HepG2 (cell line): ENCODE data around the gene KRTAP7-1. TPM values are rescaled to one million over a fixed set of nuclear protein-coding genes. Genes with fewer than 3 reads are reported as not detected.

Experiments
- ATAC-seq: fragments of 200-7000 bp; cut with Tn5 transposase; 3 replicates; pipeline ENCODE4 v1.9.1; 2020; ENCODE audit warnings: mild to moderate bottlenecking, moderate library complexity
- BruUV-seq: library from RNA; stranded (reverse); fragments of 400-500 nt; replicated peaks from 2 replicates; lab custom pipeline; 2021; lab: Mats Ljungman, UMichigan
- CTCF ChIA-PET: fragments of 300-600 bp; formaldehyde crosslinking; extraction: SDS; loops from one replicate; lab custom pipeline; 2021; ENCODE audit warnings: low total read pairs, inconsistent platforms, low intra/inter-chr PET ratio; lab: Yijun Ruan, JAX
- POLR2A ChIA-PET: fragments of 350-600 bp; sonication (Branson Sonifier 250); formaldehyde crosslinking; loops from one replicate; lab custom pipeline; 2020; ENCODE audit warnings: antibody characterized with exemption, inconsistent platforms; lab: Yijun Ruan, JAX
- DNase-seq: peaks from one replicate; pipeline ENCODE4 v3.0.0-alpha.2; 2015; ENCODE audit warnings: low spot score
- FAIRE-seq: peaks from 3 replicates; lab custom pipeline; 2011; peaks lifted over from hg19 to GRCh38; lab: Jason Lieb, UNC
- H2AFZ ChIP-seq: one replicate; pipeline ENCODE4 v1.6.1; 2011; ENCODE audit warnings: low read length, inconsistent platforms
- H3K27ac ChIP-seq: fragments of 300-600 bp; 3 replicates; pipeline ENCODE4 v1.8.0; 2011; ENCODE audit warnings: mixed run types, mild to moderate bottlenecking, mixed read lengths, low read length, inconsistent platforms; ENCODE audit not compliant: insufficient read depth; ENCODE audit errors: extremely low read length
- H3K27me3 ChIP-seq, 2 experiments: fragments of 200-600 bp in 1 of 2; 2 replicates in 1 of 2; 3 replicates in 1 of 2; pipeline versions ENCODE4 v1.6.0 to v1.8.0; 2011; ENCODE audit warnings: low read length in 2 of 2, mild to moderate bottlenecking in 2 of 2, moderate library complexity in 2 of 2, inconsistent platforms in 1 of 2; ENCODE audit not compliant: insufficient read depth in 2 of 2, control insufficient read depth in 1 of 2
- H3K36me3 ChIP-seq, 2 experiments: fragments of 200-600 bp in 1 of 2; replicated peaks in 1 of 2; 2 replicates in 1 of 2; 3 replicates in 1 of 2; pipeline versions ENCODE4 v1.5.1 to v1.8.0; 2011; ENCODE audit warnings: low read length in 2 of 2, inconsistent platforms in 1 of 2; ENCODE audit not compliant: insufficient read depth in 2 of 2, control insufficient read depth in 1 of 2
- H3K4me1 ChIP-seq: 2 replicates; pipeline ENCODE4 v1.5.1; 2012; ENCODE audit warnings: low read length, inconsistent platforms; ENCODE audit not compliant: insufficient read depth
- H3K4me2 ChIP-seq: 2 replicates; pipeline ENCODE4 v1.6.0; 2011; ENCODE audit warnings: low read depth, low read length, inconsistent platforms
- H3K4me3 ChIP-seq, 3 experiments: fragments of 200-600 bp in 1 of 3; sonication (generic), shearing (Covaris generic) in 1 of 3; replicated peaks in 1 of 3; 2 replicates each; pipeline ENCODE4 v1.5.1; 2011 to 2016; ENCODE audit warnings: low read length in 3 of 3, inconsistent platforms in 2 of 3, low read depth in 2 of 3, mild to moderate bottlenecking in 2 of 3, control low read depth in 1 of 3, mixed read lengths in 1 of 3; ENCODE audit not compliant: insufficient read depth in 1 of 3
- H3K79me2 ChIP-seq: one replicate; pipeline ENCODE4 v1.6.1; 2011; ENCODE audit warnings: low read length, inconsistent platforms; ENCODE audit not compliant: insufficient read depth
- H3K9ac ChIP-seq: 2 replicates; pipeline ENCODE4 v1.6.0; 2011; ENCODE audit warnings: mild to moderate bottlenecking, low read depth, low read length, inconsistent platforms; ENCODE audit not compliant: insufficient read depth
- H3K9me3 ChIP-seq: 2 replicates; pipeline ENCODE4 v1.5.1; 2012; ENCODE audit warnings: mild to moderate bottlenecking, low read length
- H4K20me1 ChIP-seq: 2 replicates; pipeline ENCODE4 v1.6.0; 2011; ENCODE audit warnings: inconsistent platforms, mild to moderate bottlenecking, low read length, moderate library complexity; ENCODE audit not compliant: insufficient read depth
- FOXM1 ChIP-seq: sonication (generic); formaldehyde crosslinking; IDR thresholded peaks from 2 replicates; pipeline ENCODE4 v1.5.0; 2020; ENCODE audit warnings: missing genetic modification reagents
- FUBP1 ChIP-seq: sonication (generic); formaldehyde crosslinking; IDR thresholded peaks from 2 replicates; pipeline ENCODE4 v1.5.1; 2020; ENCODE audit warnings: missing genetic modification reagents, mild to moderate bottlenecking, borderline replicate concordance
- GPBP1L1 ChIP-seq: sonication (generic); formaldehyde crosslinking; IDR thresholded peaks from 2 replicates; pipeline ENCODE4 v1.5.0; 2020; ENCODE audit warnings: mild to moderate bottlenecking, missing genetic modification reagents
- IKZF4 ChIP-seq: sonication (generic); formaldehyde crosslinking; IDR thresholded peaks from 2 replicates; pipeline ENCODE4 v1.5.1; 2020; ENCODE audit warnings: borderline replicate concordance, mild to moderate bottlenecking, low read depth, missing genetic modification reagents; ENCODE audit errors: not compliant biosample characterization
- KLF6 ChIP-seq: IDR thresholded peaks from 2 replicates; pipeline ENCODE4 v1.8.0; 2016; ENCODE audit warnings: missing biosample characterization, missing genetic modification reagents
- PHF21A ChIP-seq: sonication (generic); formaldehyde crosslinking; IDR thresholded peaks from 2 replicates; pipeline ENCODE4 v1.5.0; 2020; ENCODE audit warnings: mild to moderate bottlenecking, missing genetic modification reagents
- SMARCC2 ChIP-seq: fragments of 450-650 bp; IDR thresholded peaks from 2 replicates; pipeline ENCODE4 v1.6.1; 2017; ENCODE audit warnings: antibody characterized with exemption, mild to moderate bottlenecking
- ZBTB8A ChIP-seq: sonication (generic); formaldehyde crosslinking; IDR thresholded peaks from 2 replicates; pipeline ENCODE4 v1.4.0; 2020; ENCODE audit warnings: mild to moderate bottlenecking, low read depth, missing genetic modification reagents, borderline replicate concordance
- WGBS: methylation state at CpG from one replicate; pipeline ENCODE4 v1.1.6; 2017; ENCODE audit warnings: low lambda C conversion rate; 5-methylcytosine and 5-hydroxymethylcytosine counted together
- in situ Hi-C: cut with HindIII; loops from 2 replicates; pipeline ENCODE4 v1.10.0; 2017; ENCODE audit warnings: low pct_unique_long_range_greater_than_20kb; ENCODE audit not compliant: extremely low pct_ligation_motif_present
- intact Hi-C: fragments of 100-400 bp; cut with micrococcal nuclease; formaldehyde crosslinking; loops from one replicate; pipeline ENCODE4 v1.10.0; 2022; ENCODE audit not compliant: unreplicated experiment
- polyA plus RNA-seq, 8 experiments: library from polyadenylated mRNA; depleted of rRNA in 3 of 8; stranded (reverse) in 7 of 8; unstranded in 1 of 8; fragments of >200 nt; fragmentation: Illumina TruSeq in 4 of 8; extraction: Trizol in 4 of 8; gene quantifications; 2 replicates each; pipeline versions ENCODE4 v1.2.1 to v1.2.3, GENCODE V29; 2011 to 2016; ENCODE audit warnings: low read depth in 4 of 8, missing spikeins in 1 of 8, mixed read lengths in 1 of 8; ENCODE audit not compliant: insufficient read depth in 1 of 8
- small RNA-seq, 3 experiments: library from RNA; depleted of rRNA; stranded (forward); fragments of <200 nt; gene quantifications; one replicate each; pipeline ENCODE3, GENCODE V24; 2012; ENCODE audit warnings: low read depth in 2 of 3, low replicate concordance in 1 of 3; ENCODE audit not compliant: insufficient read length in 3 of 3, insufficient read depth in 2 of 3
- total RNA-seq, 5 experiments: library from RNA; depleted of rRNA; stranded (reverse); fragments of >200 nt; fragmentation: Illumina TruSeq; extraction: Trizol; gene quantifications; 2 replicates each; pipeline ENCODE4 v1.2.3, GENCODE V29; 2016; ENCODE audit warnings: low read depth in 1 of 5

Gene KRTAP7-1
- total and polyA plus RNA-seq, 2 of the 13 experiments (the other 11 are each of a cell fraction or from before 2014, with no cell fraction given) = not detected

- ATAC-seq (no peak), FAIRE-seq (no peak), DNase-seq (no peak)
- no peak overlapping the region for H3K4me3 ChIP-seq
- no peaks in the 10 kb centered on the region for H4K20me1 ChIP-seq
- no peaks in the 10 kb centered on the region for H3K36me3 ChIP-seq
- in situ Hi-C loops = no loop called here
- BruUV-seq = no TSS peak
- WGBS = 43% methylated on average over 1 of the region's 1 CpG
- no peaks in the 10 kb centered on the region for H3K27me3 ChIP-seq
- ChIA-PET CTCF (no interaction called here), POLR2A (no interaction called here)
- TF ChIP-seq IKZF4 = no peak
- no peak for TF ChIP-seq FUBP1 (CRISPR knock-in tag)
- TF ChIP-seq KLF6 (CRISPR knock-in tag) = no peak
- no peak for TF ChIP-seq GPBP1L1 (CRISPR knock-in tag)
- TF ChIP-seq PHF21A = no peak
- no peak for TF ChIP-seq FOXM1 (CRISPR knock-in tag)
- TF ChIP-seq SMARCC2 = no peak
- TF ChIP-seq ZBTB8A (CRISPR knock-in tag) = no peak
- H2AFZ ChIP-seq = no peak overlapping the region
- H3K9ac ChIP-seq = no peak overlapping the region
- peaks cover 93% of the 10 kb centered on the region for H3K9me3 ChIP-seq
- H3K4me1 ChIP-seq = no peaks in the 10 kb centered on the region
- no peak overlapping the region for H3K4me2 ChIP-seq
- intact Hi-C loops = no loop called here
- H3K27ac ChIP-seq = no peak overlapping the region
- H3K79me2 ChIP-seq = no peaks in the 10 kb centered on the region
These were observed 50.3 kb downstream of the KRTAP7-1 start for GRCh38 chr21:30779249-30779648.

Small RNA genes within 50 kb of the gene (small RNA-seq; reads per million reads assigned to genes)
- 0 reads per million in 3 experiments for gene KRTAP8-2P
- 0 reads per million in 3 experiments for gene KRTAP8-3P

Other genes starting within 250 kb of the KRTAP7-1 start
- gene KRTAP22-2, start 239.4 kb downstream of the KRTAP7-1 start, total RNA-seq (2016; rRNA removed; fragmentation: Illumina TruSeq; extraction: Trizol) = not detected in 2 replicates
- not detected in 2 replicates for gene KRTAP22-2, start 239.4 kb downstream of the KRTAP7-1 start, polyA plus RNA-seq (2011; rRNA removed)
- not detected in 2 replicates for gene KRTAP6-3, start 237.3 kb downstream of the KRTAP7-1 start, total RNA-seq (2016; rRNA removed; fragmentation: Illumina TruSeq; extraction: Trizol)
- not detected in 2 replicates for gene KRTAP6-3, start 237.3 kb downstream of the KRTAP7-1 start, polyA plus RNA-seq (2011; rRNA removed)
- gene KRTAP6-2, start 230.9 kb downstream of the KRTAP7-1 start, total RNA-seq (2016; rRNA removed; fragmentation: Illumina TruSeq; extraction: Trizol) = not detected in 2 replicates
- gene KRTAP6-2, start 230.9 kb downstream of the KRTAP7-1 start, polyA plus RNA-seq (2011; rRNA removed) = not detected in 2 replicates
- gene KRTAP22-1, start 228.7 kb downstream of the KRTAP7-1 start, total RNA-seq (2016; rRNA removed; fragmentation: Illumina TruSeq; extraction: Trizol) = not detected in 2 replicates
- not detected in 2 replicates for gene KRTAP22-1, start 228.7 kb downstream of the KRTAP7-1 start, polyA plus RNA-seq (2011; rRNA removed)
- gene KRTAP6-1, start 215.8 kb downstream of the KRTAP7-1 start, total RNA-seq (2016; rRNA removed; fragmentation: Illumina TruSeq; extraction: Trizol) = not detected in 2 replicates
- gene KRTAP6-1, start 215.8 kb downstream of the KRTAP7-1 start, polyA plus RNA-seq (2011; rRNA removed) = not detected in 2 replicates
- not detected in 2 replicates for gene KRTAP20-1, start 213.3 kb downstream of the KRTAP7-1 start, total RNA-seq (2016; rRNA removed; fragmentation: Illumina TruSeq; extraction: Trizol)
- not detected in 2 replicates for gene KRTAP20-1, start 213.3 kb downstream of the KRTAP7-1 start, polyA plus RNA-seq (2011; rRNA removed)
- not detected in 2 replicates for gene KRTAP20-4, start 209.1 kb downstream of the KRTAP7-1 start, total RNA-seq (2016; rRNA removed; fragmentation: Illumina TruSeq; extraction: Trizol)
- gene KRTAP20-4, start 209.1 kb downstream of the KRTAP7-1 start, polyA plus RNA-seq (2011; rRNA removed) = not detected in 2 replicates
- not detected in 2 replicates for gene KRTAP20-2, start 194.6 kb downstream of the KRTAP7-1 start, total RNA-seq (2016; rRNA removed; fragmentation: Illumina TruSeq; extraction: Trizol)
- gene KRTAP20-2, start 194.6 kb downstream of the KRTAP7-1 start, polyA plus RNA-seq (2011; rRNA removed) = not detected in 2 replicates
- gene KRTAP20-3, start 186.9 kb downstream of the KRTAP7-1 start, total RNA-seq (2016; rRNA removed; fragmentation: Illumina TruSeq; extraction: Trizol) = not detected in 2 replicates
- gene KRTAP20-3, start 186.9 kb downstream of the KRTAP7-1 start, polyA plus RNA-seq (2011; rRNA removed) = not detected in 2 replicates
- gene KRTAP21-3, start 111.0 kb downstream of the KRTAP7-1 start, total RNA-seq (2016; rRNA removed; fragmentation: Illumina TruSeq; extraction: Trizol) = not detected in 2 replicates
- gene KRTAP21-3, start 111.0 kb downstream of the KRTAP7-1 start, polyA plus RNA-seq (2011; rRNA removed) = not detected in 2 replicates
- gene KRTAP21-2, start 82.5 kb downstream of the KRTAP7-1 start, total RNA-seq (2016; rRNA removed; fragmentation: Illumina TruSeq; extraction: Trizol) = not detected in 2 replicates
- not detected in 2 replicates for gene KRTAP21-2, start 82.5 kb downstream of the KRTAP7-1 start, polyA plus RNA-seq (2011; rRNA removed)
- gene KRTAP21-1, start 74.3 kb downstream of the KRTAP7-1 start, total RNA-seq (2016; rRNA removed; fragmentation: Illumina TruSeq; extraction: Trizol) = not detected in 2 replicates
- not detected in 2 replicates for gene KRTAP21-1, start 74.3 kb downstream of the KRTAP7-1 start, polyA plus RNA-seq (2011; rRNA removed)
- not detected in 2 replicates for gene KRTAP8-1, start 16.5 kb downstream of the KRTAP7-1 start, total RNA-seq (2016; rRNA removed; fragmentation: Illumina TruSeq; extraction: Trizol)
- not detected in 2 replicates for gene KRTAP8-1, start 16.5 kb downstream of the KRTAP7-1 start, polyA plus RNA-seq (2011; rRNA removed)
- not detected in 2 replicates for gene KRTAP11-1, start 51.8 kb upstream of the KRTAP7-1 start, total RNA-seq (2016; rRNA removed; fragmentation: Illumina TruSeq; extraction: Trizol)
- gene KRTAP11-1, start 51.8 kb upstream of the KRTAP7-1 start, polyA plus RNA-seq (2011; rRNA removed) = not detected in 2 replicates
- gene KRTAP19-8, start 208.7 kb upstream of the KRTAP7-1 start, total RNA-seq (2016; rRNA removed; fragmentation: Illumina TruSeq; extraction: Trizol) = not detected in 2 replicates
- gene KRTAP19-8, start 208.7 kb upstream of the KRTAP7-1 start, polyA plus RNA-seq (2011; rRNA removed) = not detected in 2 replicates